Neural cell (in vitro differentiated cells): ENCODE data around the gene ARHGAP4. TPM values are rescaled to one million over a fixed set of nuclear protein-coding genes. Genes with fewer than 3 reads are reported as not detected.

Source experiments
- H2AFZ ChIP-seq: fragments of 200-600, 300-800 bp; sonication (generic), shearing (Covaris generic); 2 replicates; pipeline ENCODE4 v1.6.0; 2014; ENCODE audit warnings: low read depth, mild to moderate bottlenecking, antibody characterized with exemption, low read length, moderate library complexity
- H3F3A ChIP-seq: fragments of 200-600 bp; shearing (Covaris generic); 2 replicates; pipeline ENCODE4 v1.6.1; 2016; ENCODE audit warnings: mild to moderate bottlenecking, moderate library complexity, mixed read lengths, antibody characterized with exemption, low read length; ENCODE audit not compliant: insufficient read depth, poor library complexity, severe bottlenecking
- H3K27ac ChIP-seq: fragments of 200-600, 300-800 bp; sonication (generic), shearing (Covaris generic); 2 replicates; pipeline ENCODE4 v1.5.1; 2014; ENCODE audit warnings: mild to moderate bottlenecking, low read length, moderate library complexity
- H3K27me3 ChIP-seq: fragments of 300-800, 200-600 bp; sonication (generic), shearing (Covaris generic); 2 replicates; pipeline ENCODE4 v1.6.0; 2014; ENCODE audit warnings: mild to moderate bottlenecking, low read depth, low read length, moderate library complexity; ENCODE audit not compliant: insufficient read depth
- H3K36me3 ChIP-seq: fragments of 300-800, 200-600 bp; sonication (generic), shearing (Covaris generic); 2 replicates; pipeline ENCODE4 v1.5.1; 2014; ENCODE audit warnings: mild to moderate bottlenecking, antibody characterized with exemption, low read length, moderate library complexity; ENCODE audit not compliant: insufficient read depth
- H3K4me2 ChIP-seq: fragments of 300-800, 200-600 bp; sonication (generic), shearing (Covaris generic); 2 replicates; pipeline ENCODE4 v1.6.0; 2014; ENCODE audit warnings: mild to moderate bottlenecking, low read length
- H3K4me3 ChIP-seq: fragments of 300-800, 200-600 bp; sonication (generic), shearing (Covaris generic); 2 replicates; pipeline ENCODE4 v1.5.1; 2014; ENCODE audit warnings: mild to moderate bottlenecking, low read length, moderate library complexity
- H3K79me2 ChIP-seq: fragments of 200-600 bp; shearing (Covaris generic); replicated peaks from 2 replicates; pipeline ENCODE4 v1.6.0; 2014; ENCODE audit warnings: mild to moderate bottlenecking, low read length, moderate library complexity; ENCODE audit not compliant: insufficient read depth
- H3K9ac ChIP-seq: fragments of 300-800, 200-600 bp; sonication (generic), shearing (Covaris generic); 2 replicates; pipeline ENCODE4 v1.6.1; 2016; ENCODE audit warnings: mild to moderate bottlenecking, low read length, mixed read lengths
- H3K9me2 ChIP-seq: fragments of 200-600 bp; shearing (Covaris generic); 2 replicates; pipeline ENCODE4 v1.6.1; 2016; ENCODE audit warnings: mild to moderate bottlenecking, low read length, mixed read lengths; ENCODE audit not compliant: insufficient read depth
- H3K9me3 ChIP-seq: fragments of 200-600, 300-800 bp; sonication (generic), shearing (Covaris generic); 2 replicates; pipeline ENCODE4 v1.6.1; 2016; ENCODE audit warnings: mild to moderate bottlenecking, mixed run types, low read length, moderate library complexity, mixed read lengths
- H4K20me1 ChIP-seq: fragments of 200-600 bp; shearing (Covaris generic); 2 replicates; pipeline ENCODE4 v1.6.1; 2016; ENCODE audit warnings: mild to moderate bottlenecking, mixed run types; ENCODE audit not compliant: insufficient read depth
- CTCF ChIP-seq: fragments of 450-650 bp; IDR thresholded peaks from 2 replicates; pipeline ENCODE4 v1.5.1; 2014; ENCODE audit warnings: antibody characterized with exemption, mild to moderate bottlenecking, moderate library complexity; ENCODE audit not compliant: poor library complexity, severe bottlenecking
- EP300 ChIP-seq: fragments of 450-650 bp; conservative IDR thresholded peaks from 2 replicates; pipeline ENCODE4 v1.6.1; 2014; ENCODE audit warnings: antibody characterized with exemption, mild to moderate bottlenecking, moderate library complexity; ENCODE audit not compliant: poor library complexity, severe bottlenecking
- EZH2 ChIP-seq: fragments of 200-600, 300-800 bp; shearing (Covaris generic), sonication (generic); IDR thresholded peaks from 2 replicates; pipeline ENCODE4 v1.6.1; 2014; ENCODE audit warnings: antibody characterized with exemption, low read length, borderline replicate concordance, mild to moderate bottlenecking; ENCODE audit not compliant: insufficient read depth, poor library complexity, severe bottlenecking
- MXI1 ChIP-seq: fragments of 450-650 bp; conservative IDR thresholded peaks from 2 replicates; pipeline ENCODE4 v1.6.1; 2014; ENCODE audit warnings: antibody characterized with exemption, mild to moderate bottlenecking; ENCODE audit not compliant: poor library complexity, severe bottlenecking
- POLR2AphosphoS5 ChIP-seq: IDR thresholded peaks from 2 replicates; pipeline ENCODE4 v1.6.1; 2012
- RAD21 ChIP-seq: fragments of 450-650 bp; conservative IDR thresholded peaks from 2 replicates; pipeline ENCODE4 v1.6.1; 2014; ENCODE audit warnings: antibody characterized with exemption, mild to moderate bottlenecking, moderate library complexity
- REST ChIP-seq: IDR thresholded peaks from 2 replicates; pipeline ENCODE4 v1.6.1; 2012; ENCODE audit warnings: borderline replicate concordance
- SMC3 ChIP-seq: fragments of 450-650 bp; conservative IDR thresholded peaks from 2 replicates; pipeline ENCODE4 v1.6.1; 2014; ENCODE audit warnings: antibody characterized with exemption, mild to moderate bottlenecking, moderate library complexity; ENCODE audit not compliant: poor library complexity
- TAF1 ChIP-seq: IDR thresholded peaks from 2 replicates; pipeline ENCODE4 v1.6.1; 2012; ENCODE audit warnings: low read depth
- polyA plus RNA-seq: library from polyadenylated mRNA; depleted of rRNA; stranded (reverse); fragments of >200 nt; gene quantifications from 2 replicates; pipeline ENCODE4 v1.2.3, GENCODE V29; 2014

The ARHGAP4 gene
- polyA plus RNA-seq, 1 donor from 2014 or later, result 11.2 TPM

GRCh38 chrX:153906126-153906917 lies 19.7 kb downstream of the ARHGAP4 start:
- no peaks in the 10 kb centered on the region for H3F3A ChIP-seq
- H3K4me3 ChIP-seq, result no peak overlapping the region
- no peaks in the 10 kb centered on the region for H3K9me3 ChIP-seq
- no peak overlapping the region for H3K4me2 ChIP-seq
- no peaks in the 10 kb centered on the region for H3K36me3 ChIP-seq
- H3K79me2 ChIP-seq, result no peaks in the 10 kb centered on the region
- H2AFZ ChIP-seq, result no peak overlapping the region
- TF ChIP-seq EZH2 (no peak), RAD21 (no peak), MXI1 (no peak), CTCF (no peak), TAF1 (no peak), POLR2AphosphoS5 (no peak), SMC3 (no peak), EP300 (no peak), REST (no peak)
- H3K9me2 ChIP-seq, result no peaks in the 10 kb centered on the region
- H3K27me3 ChIP-seq, result no peaks in the 10 kb centered on the region
- no peaks in the 10 kb centered on the region for H4K20me1 ChIP-seq
- H3K27ac ChIP-seq, result no peak overlapping the region
- no peak overlapping the region for H3K9ac ChIP-seq

GRCh38 chrX:153905481-153906095 lies 20.5 kb downstream of the ARHGAP4 start:
- Histone ChIP-seq H3K9me3 (no peaks in the 10 kb centered on the region), H2AFZ (no peak overlapping the region), H3K36me3 (no peaks in the 10 kb centered on the region), H3K27ac (no peak overlapping the region), H3K9me2 (no peaks in the 10 kb centered on the region), H3K4me3 (no peak overlapping the region), H4K20me1 (no peaks in the 10 kb centered on the region), H3K9ac (no peak overlapping the region), H3K79me2 (no peaks in the 10 kb centered on the region), H3F3A (no peaks in the 10 kb centered on the region), H3K27me3 (no peaks in the 10 kb centered on the region), H3K4me2 (no peak overlapping the region)
- no peak for TF ChIP-seq REST
- no peak for TF ChIP-seq EZH2
- no peak for TF ChIP-seq RAD21
- TF ChIP-seq SMC3, result no peak
- TF ChIP-seq POLR2AphosphoS5, result no peak
- TF ChIP-seq EP300, result no peak
- TF ChIP-seq CTCF, result no peak
- TF ChIP-seq MXI1, result no peak
- TF ChIP-seq TAF1, result no peak
